ENCODE measurements around the gene ABCB8.
A peak's percentile ranks its signal among the peaks of the same experiment; 100 is the strongest.

Gene ABCB8

DNA sequence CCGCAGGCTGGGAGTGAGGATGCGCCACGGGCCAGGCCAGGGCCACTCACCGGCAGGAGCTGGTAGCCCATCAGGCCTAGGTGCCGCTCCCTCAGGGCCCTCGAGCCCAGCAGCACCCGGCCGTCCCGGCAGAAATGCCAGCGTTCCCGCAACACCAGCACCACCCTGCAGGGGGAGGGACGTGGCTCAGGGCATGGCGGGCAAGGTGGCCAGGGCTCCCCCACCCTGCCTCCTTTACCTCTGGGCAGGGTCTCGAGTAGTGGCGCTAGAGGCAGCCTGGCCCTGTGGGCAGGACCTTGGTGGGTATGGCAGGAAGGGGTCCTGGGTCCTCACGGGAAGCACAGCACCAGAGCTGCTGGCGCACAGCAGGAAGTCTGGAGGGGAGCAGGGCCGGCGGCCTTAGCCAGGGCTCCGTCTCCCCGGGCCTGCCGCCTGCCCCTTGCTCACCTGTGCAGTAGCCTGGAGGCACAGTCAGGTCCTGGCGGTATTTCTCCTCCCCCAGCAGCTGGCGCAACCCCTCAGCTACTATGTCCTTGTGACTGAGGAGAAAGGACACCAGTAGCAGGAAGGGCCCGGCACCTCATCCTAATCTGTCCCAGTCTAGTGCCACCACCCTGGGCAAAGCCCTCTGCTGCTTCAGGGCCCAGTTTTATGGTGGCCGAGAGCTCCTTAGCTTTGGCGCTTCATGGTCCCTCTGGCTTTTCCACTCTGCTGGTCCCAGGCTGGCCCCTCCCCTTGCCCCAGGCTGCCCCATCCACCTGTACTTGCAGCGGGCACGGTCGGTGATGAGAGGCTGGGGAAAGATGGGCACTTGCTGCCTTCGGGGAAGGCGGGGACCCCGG is 48.8 kb downstream of the ABCB8 start:
- no peak for DNase-seq

DNA sequence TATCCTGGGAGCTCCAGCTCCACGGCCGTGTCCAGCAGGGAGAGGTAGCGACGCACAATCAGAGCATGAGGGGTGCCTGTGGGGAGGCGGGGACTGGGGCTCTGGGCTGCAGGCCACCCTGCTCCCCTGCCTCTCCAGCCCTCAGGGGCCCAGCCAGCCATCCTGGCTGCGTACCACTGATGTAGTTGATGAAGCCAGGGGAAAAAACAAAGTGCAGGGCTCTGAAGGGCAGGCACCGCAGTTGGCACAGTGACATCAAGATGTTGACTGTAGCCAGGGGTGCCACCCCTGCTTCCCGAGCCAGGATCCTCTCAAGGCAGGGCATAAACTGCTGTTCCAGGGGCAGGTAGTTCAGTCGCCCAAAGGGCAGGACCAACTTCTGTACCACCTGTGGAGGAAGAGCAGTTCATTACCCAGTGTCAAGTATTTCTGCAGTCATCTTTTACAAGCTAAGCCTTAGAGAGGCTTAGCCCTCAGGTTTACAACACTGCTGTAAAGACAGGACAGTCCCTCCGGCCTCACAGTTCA is 49.5 kb downstream of the ABCB8 start:
- DNase-seq = no peak

DNA sequence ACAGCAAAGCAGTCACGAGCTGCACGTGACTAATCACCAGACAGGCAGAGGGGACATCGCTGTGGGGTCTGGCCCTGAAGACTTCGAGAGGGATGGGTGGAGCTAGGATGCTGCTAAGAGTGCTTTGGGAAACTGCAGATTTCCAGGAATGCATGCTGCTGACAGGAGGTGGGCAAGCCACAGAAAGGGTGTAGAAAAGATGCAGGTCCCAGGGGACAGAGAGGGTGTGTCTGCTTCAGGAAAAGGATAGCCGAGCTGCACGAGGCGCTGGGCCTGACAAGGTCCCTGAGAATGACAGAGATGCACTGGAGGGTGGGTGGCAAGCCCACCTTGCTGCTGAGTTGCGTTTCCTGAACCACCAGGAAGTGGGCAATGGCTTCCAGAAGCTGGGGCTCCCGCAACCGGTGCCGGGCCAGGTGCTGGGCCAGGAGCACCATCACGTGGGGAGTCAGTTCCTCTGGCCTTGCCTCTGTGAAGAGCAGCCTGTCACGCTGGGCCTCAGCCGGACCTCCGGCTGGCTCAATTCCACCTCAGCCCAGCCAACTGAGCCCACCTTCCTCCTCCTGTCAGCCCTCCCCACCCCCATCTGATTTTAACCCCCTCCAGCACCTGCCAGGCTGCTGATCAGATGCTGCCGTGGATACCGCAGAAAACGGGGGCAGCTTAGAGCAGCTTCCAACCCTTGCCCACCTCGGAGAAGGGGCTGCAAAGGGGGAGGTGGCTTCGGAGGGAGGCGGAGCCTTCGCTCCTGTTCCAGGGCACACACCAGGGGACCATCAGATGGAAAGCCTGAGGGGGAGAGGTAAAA is 50.2 kb downstream of the ABCB8 start:
- DNase-seq = no peak

DNA sequence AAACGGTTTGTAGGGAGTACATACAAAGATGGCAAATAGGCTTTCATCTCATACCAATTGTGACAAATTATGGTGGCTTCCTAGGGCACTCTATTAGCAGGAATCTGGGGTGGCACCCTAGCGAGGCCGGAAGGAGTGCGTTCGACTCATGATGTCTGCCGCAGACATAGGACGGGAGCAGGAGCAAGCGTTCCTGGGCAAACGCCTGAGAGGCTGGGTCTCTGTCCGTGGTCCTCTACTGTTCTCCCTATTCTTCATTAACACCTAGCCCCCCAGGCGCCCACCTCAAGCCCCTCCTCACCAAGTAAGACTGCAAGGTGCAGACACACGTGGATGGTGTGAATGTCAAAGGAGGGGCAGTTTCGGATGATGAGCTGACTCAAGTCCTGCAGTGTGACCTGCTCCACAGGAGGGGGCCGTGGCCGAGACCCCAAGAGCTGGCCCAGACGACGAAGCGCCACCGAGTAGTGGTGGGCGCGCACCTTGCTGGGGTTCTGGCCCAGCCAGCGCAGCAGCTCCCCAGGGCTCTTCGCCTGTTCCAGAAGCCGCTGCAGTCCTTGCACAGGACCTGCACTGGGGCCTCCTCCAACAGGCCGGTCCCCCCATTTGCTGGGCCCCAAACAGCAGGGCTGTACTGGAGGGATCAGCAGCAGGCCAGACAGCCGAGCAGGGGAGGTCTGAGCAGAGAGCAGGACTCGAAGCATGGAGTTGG is 51.1 kb downstream of the ABCB8 start:
- DNase-seq = no peak

DNA sequence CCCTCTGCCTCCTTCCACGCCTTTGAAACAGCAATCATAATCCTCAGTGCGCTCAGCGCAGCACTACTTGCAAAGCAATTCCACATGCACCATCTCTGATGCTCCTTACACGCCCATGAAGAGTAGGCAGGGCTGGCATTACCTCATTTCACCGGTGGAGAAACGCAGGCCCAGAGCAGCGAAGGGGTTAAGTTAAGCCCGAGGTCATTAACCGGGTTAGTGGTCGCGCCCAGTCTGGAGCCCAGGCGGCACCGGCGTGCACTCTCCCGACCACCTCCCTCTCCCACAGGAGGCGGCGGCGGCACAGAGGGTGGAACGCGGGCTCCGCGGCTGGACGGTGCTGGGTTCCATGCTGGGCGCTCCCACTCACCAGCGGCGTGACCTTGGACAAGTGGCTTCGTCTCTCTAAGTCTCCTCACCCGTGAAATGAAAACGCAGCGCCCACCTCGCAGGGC is 51.8 kb downstream of the ABCB8 start:
- no peak for DNase-seq

DNA sequence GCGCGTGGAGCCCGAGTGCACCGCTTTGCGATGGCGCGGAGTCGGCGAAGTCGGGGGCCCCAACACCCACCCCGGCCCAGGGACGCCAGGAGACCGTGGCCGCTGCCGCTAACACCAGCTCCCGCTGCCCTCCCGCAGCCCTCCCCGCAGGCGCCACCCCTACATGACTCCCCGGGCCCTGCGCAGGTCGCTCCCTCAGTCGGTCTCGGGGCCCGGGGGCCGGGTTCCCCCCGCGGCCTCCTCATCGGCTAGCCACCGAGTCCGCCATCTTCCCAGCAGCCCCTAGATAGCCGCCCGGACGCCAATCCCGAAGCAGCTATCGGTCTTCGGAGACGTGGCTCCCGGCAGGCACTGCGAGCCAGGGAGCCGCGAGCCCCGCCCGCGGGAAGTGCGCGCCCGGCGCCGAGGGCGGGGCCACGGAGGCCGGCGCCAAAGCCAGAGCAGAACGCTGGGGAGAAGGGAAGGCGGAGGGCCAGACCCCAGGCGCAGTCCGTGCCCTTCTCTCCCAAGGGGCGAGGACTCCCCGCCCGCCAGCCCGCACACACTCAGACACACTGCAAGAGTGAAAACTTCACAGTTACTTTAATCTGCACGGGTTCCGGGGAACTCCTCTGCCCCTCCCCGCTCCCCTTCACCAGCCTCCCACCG is 52.4 kb downstream of the ABCB8 start, which contains the start of gene FASTK:
FASTK (minus strand) TSS at position 288 of the 648 bp plus-strand sequence; CDS start at position 245, 43 bp downstream.
- DNase-seq = peak; percentile 75

DNA sequence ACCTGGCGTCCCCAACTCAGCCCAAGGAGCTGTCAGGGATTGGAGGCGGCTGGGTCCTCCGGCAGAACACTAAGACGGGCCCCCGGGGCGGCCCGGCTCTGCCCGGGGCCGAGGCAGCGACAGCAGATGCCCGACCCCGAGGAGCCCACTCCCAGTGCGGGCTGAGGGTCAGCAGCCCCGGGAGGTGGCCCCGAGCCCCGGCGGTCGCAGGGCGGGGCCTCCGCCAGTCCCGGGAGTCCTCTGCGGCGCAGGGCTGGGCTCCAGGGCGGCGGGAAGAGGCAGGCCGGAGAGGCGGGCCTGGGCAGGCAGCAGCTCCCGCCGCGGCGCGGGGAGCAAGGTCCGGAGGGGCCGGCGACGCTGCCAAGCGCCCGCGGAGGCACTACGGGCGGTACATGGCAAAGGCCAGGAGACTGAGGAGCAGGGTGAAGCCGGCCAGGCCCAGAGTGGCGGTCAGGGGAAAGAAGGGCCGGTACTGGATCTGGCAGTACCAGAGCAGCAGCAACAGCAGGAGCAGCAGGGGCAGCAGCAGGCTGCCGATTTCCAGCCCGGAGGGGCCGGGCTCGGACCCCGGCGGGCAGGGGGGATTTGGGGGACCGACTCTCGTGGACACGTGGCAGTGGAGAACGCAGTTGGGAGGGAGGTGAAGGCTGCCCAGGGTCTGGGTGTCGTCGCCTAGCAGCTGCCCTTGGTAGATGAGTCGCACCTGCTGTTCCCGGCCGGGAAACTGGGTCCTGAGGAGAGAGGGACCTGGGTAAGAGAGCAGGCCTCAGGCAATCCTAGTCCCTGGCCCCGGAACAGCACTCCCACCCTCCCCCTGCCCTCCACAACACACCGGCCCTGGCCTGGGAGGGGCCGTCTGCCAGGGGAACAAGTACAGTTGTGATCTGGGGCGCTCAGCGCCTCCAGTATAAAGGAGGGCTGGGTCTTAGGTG is 53.2 kb downstream of the ABCB8 start:
- DNase-seq = no peak

- DNase-seq = no peak
These were observed 54.2 kb downstream of the ABCB8 start for GRCh38 chr7:151082141-151083070.

GRCh38 chr7:151083071-151083823 is 55.0 kb downstream of the ABCB8 start, which contains the start of gene TMUB1:
Gene TMUB1 (minus strand): TSS chr7:151083493. CDS start chr7:151082563, 930 bp downstream.
- peak; percentile 78 for DNase-seq

DNA sequence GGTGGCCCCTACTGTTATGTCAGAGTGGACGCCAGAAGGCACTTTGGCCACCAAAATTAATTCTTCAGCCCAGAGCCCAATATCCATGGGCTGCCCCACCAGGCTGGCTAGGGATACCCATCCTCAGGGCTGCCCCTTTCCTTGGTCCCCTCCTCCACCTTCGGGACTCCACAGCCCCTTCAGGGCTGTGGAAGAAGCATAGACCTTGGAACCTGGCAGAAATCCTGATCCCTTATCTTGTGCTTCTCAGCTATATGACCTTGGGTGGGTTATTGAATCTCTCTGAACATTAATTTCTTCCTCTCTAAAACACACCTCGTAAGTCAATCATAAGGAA is 55.5 kb downstream of the ABCB8 start:
- no peak for DNase-seq

- no peak for DNase-seq
These were observed 57.1 kb downstream of the ABCB8 start for GRCh38 chr7:151085329-151085690.

- peak; percentile 59 for DNase-seq
These were observed 57.7 kb downstream of the ABCB8 start, which contains the start of gene AGAP3 for GRCh38 chr7:151085691-151086620. Gene AGAP3 (plus strand): TSS chr7:151086475. CDS start chr7:151086742, 267 bp downstream.

DNA sequence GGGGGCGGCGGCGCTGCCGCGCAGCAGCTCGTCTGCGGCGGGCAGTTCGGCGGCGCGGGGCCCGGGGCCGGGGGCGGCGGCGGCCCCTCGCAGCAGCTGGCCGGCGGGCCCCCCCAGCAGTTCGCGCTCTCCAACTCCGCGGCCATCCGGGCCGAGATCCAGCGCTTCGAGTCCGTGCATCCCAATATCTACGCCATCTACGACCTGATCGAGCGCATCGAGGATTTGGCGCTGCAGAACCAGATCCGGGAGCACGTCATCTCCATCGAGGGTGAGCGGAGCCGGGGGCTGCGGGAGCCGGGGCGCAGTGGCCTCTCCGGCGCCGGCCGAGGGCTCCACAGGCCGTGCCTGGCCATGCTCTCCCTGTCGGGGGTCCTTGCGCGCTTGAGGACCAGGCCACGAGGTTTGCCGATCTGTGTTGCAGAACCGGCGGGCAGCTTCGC is 58.6 kb downstream of the ABCB8 start:
- DNase-seq = no peak

GRCh38 chr7:151087245-151088018 is 59.2 kb downstream of the ABCB8 start:
- DNase-seq = no peak

GRCh38 chr7:151088019-151088855 is 60.0 kb downstream of the ABCB8 start:
- DNase-seq = no peak

Data from activated T-cell treated with anti-CD3 and anti-CD28 coated beads for 4 hours (primary cell).